Osteoblast (primary cell): ENCODE measurements around the gene KLHL28. TPM values are rescaled to one million over a fixed set of nuclear protein-coding genes. Genes with fewer than 3 reads are reported as not detected.

ENCODE experiments used
- DNase-seq: peaks from one replicate; pipeline ENCODE4 v3.0.0; 2011; ENCODE audit warnings: low spot score, mixed read lengths; ENCODE audit not compliant: insufficient read length; ENCODE audit errors: missing footprints
- H2AFZ ChIP-seq: 2 replicates; pipeline ENCODE4 v1.6.0; 2011; ENCODE audit warnings: mild to moderate bottlenecking, low read length
- H3K27ac ChIP-seq: 2 replicates; pipeline ENCODE4 v1.5.1; 2011; ENCODE audit warnings: mild to moderate bottlenecking, low read depth, low read length, moderate library complexity
- H3K27me3 ChIP-seq: 2 replicates; pipeline ENCODE4 v1.6.0; 2012; ENCODE audit warnings: mild to moderate bottlenecking, control low read depth, inconsistent platforms, low read length, moderate library complexity; ENCODE audit not compliant: insufficient read depth
- H3K36me3 ChIP-seq: 2 replicates; pipeline ENCODE4 v1.5.1; 2011; ENCODE audit warnings: mild to moderate bottlenecking, low read length, control low read depth, moderate library complexity; ENCODE audit not compliant: insufficient read depth
- H3K4me1 ChIP-seq: 2 replicates; pipeline ENCODE4 v1.5.1; 2011; ENCODE audit warnings: mild to moderate bottlenecking, low read length, control low read depth, moderate library complexity; ENCODE audit not compliant: insufficient read depth
- H3K4me2 ChIP-seq: 2 replicates; pipeline ENCODE4 v1.6.0; 2011; ENCODE audit warnings: mild to moderate bottlenecking, low read length; ENCODE audit not compliant: insufficient read depth
- H3K4me3 ChIP-seq: fragments of 200-600 bp; sonication (generic); 3 replicates; pipeline ENCODE4 v1.5.1; 2012; ENCODE audit warnings: mild to moderate bottlenecking, low read length, inconsistent platforms; ENCODE audit not compliant: insufficient read depth
- H3K79me2 ChIP-seq: 2 replicates; pipeline ENCODE4 v1.6.0; 2012; ENCODE audit warnings: mild to moderate bottlenecking, low read length, control low read depth, inconsistent platforms; ENCODE audit not compliant: insufficient read depth
- H3K9me3 ChIP-seq: 2 replicates; pipeline ENCODE4 v1.5.1; 2011; ENCODE audit warnings: low read depth, low read length, control low read depth
- H4K20me1 ChIP-seq: 2 replicates; pipeline ENCODE4 v1.6.0; 2012; ENCODE audit warnings: mild to moderate bottlenecking, low read length, control low read depth; ENCODE audit not compliant: insufficient read depth
- CTCF ChIP-seq: IDR thresholded peaks from 2 replicates; pipeline ENCODE4 v1.5.1; 2011; ENCODE audit warnings: mild to moderate bottlenecking, low read depth, low read length, moderate library complexity; ENCODE audit errors: extremely low read depth
- total RNA-seq: library from RNA; depleted of rRNA; stranded (reverse); fragments of >200 nt; gene quantifications from 2 replicates; pipeline ENCODE4 v1.2.3, GENCODE V29; 2012

Gene KLHL28
- total RNA-seq, 1 donor, result 11.9 TPM

DNA sequence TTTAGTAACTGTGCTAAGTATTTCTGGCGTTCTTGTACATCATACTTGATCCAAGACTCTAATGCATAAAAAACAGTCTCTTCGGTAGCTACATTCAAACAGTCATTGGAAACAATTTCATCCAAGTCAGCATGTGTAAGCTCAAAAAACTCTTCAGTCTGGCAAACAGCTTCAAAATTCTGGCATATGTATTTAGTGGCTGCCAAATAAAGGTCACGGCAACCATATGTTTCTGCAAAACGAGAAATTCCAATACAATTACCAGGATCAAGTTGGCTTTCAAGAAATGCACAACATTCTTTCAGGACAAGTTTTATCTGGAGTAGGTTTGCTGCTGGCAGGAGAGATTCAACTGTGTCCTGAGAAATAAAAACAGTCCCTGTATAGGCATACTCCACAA, 16.5 kb downstream of the KLHL28 start:
- Histone ChIP-seq H4K20me1 (no peaks in the 10 kb centered on the region), H3K36me3 (peaks cover 5% of the 10 kb centered on the region), H2AFZ (no peak overlapping the region), H3K4me1 (peaks cover 6% of the 10 kb centered on the region), H3K27ac (peak overlapping the region; percentile 60), H3K79me2 (peaks cover 37% of the 10 kb centered on the region), H3K4me2 (peak overlapping the region; percentile 4), H3K9me3 (no peaks in the 10 kb centered on the region), H3K27me3 (no peaks in the 10 kb centered on the region), H3K4me3 (no peak overlapping the region)
- no peak for TF ChIP-seq CTCF
- peak; percentile 68 for DNase-seq

GRCh38 chr14:44944107-44944506, 17.6 kb downstream of the KLHL28 start:
- no peak overlapping the region for H3K4me2 ChIP-seq
- H3K4me3 ChIP-seq, result no peak overlapping the region
- DNase-seq, result no peak
- no peak for TF ChIP-seq CTCF
- peaks cover 40% of the 10 kb centered on the region for H3K79me2 ChIP-seq
- H3K4me1 ChIP-seq, result peaks cover 6% of the 10 kb centered on the region
- no peak overlapping the region for H2AFZ ChIP-seq
- H3K9me3 ChIP-seq, result no peaks in the 10 kb centered on the region
- no peaks in the 10 kb centered on the region for H3K27me3 ChIP-seq
- H3K36me3 ChIP-seq, result peaks cover 9% of the 10 kb centered on the region
- no peak overlapping the region for H3K27ac ChIP-seq
- H4K20me1 ChIP-seq, result no peaks in the 10 kb centered on the region

DNA sequence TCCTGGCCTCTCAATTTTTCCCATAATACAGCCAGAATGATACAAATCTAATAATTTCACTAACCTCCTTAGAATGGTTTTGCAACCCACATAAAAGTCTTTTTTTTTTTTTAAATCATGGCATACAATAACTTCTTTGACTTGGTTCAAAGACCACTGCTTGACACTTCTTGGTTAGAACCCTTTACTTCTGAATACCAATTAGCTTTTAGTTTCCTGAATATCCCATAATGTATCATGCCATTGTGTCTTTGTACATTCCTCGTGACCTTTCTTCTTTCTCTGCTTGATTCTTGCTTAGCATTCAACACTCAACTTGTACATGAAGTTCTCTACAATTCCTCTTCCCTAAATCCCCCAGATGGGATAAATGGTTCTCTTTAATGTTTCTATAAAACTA, 19.3 kb downstream of the KLHL28 start:
- no peak for DNase-seq
- Histone ChIP-seq H3K4me3 (no peak overlapping the region), H4K20me1 (no peaks in the 10 kb centered on the region), H3K36me3 (peaks cover 17% of the 10 kb centered on the region), H3K4me1 (peaks cover 6% of the 10 kb centered on the region), H3K27ac (no peak overlapping the region), H3K27me3 (no peaks in the 10 kb centered on the region), H3K9me3 (no peaks in the 10 kb centered on the region), H3K79me2 (peaks cover 34% of the 10 kb centered on the region), H3K4me2 (no peak overlapping the region), H2AFZ (no peak overlapping the region)
- no peak for TF ChIP-seq CTCF

- H3K79me2 ChIP-seq, result peaks cover 28% of the 10 kb centered on the region
- no peak for TF ChIP-seq CTCF
Observed at GRCh38 chr14:44941591-44941990, 20.2 kb downstream of the KLHL28 start.

More at GRCh38 chr14:44941591-44941990, 20.2 kb downstream of the KLHL28 start:
- no peak for DNase-seq
- Histone ChIP-seq H3K4me1 (peaks cover 6% of the 10 kb centered on the region), H3K27ac (no peak overlapping the region), H2AFZ (no peak overlapping the region), H3K4me2 (no peak overlapping the region), H3K27me3 (no peaks in the 10 kb centered on the region), H3K9me3 (no peaks in the 10 kb centered on the region), H4K20me1 (no peaks in the 10 kb centered on the region), H3K36me3 (peaks cover 18% of the 10 kb centered on the region), H3K4me3 (no peak overlapping the region)
